ENCODE data around the gene RPS15.

- no peak for TF ChIP-seq CTCF (conservative IDR thresholded peaks at IDR 0.05; ENCODE audit: low read length)
- TF ChIP-seq EZH2phosphoT487 (IDR thresholded peaks at IDR 0.05; ENCODE audit: borderline replicate concordance): no peak
Measured at GRCh38 chr19:1407528-1408299, 30.5 kb upstream of the RPS15 start, which contains the start of gene DAZAP1.
